Heart right ventricle (tissue), 16 donors: ENCODE results near the gene MAP2K5. TPM values are rescaled to one million over a fixed set of nuclear protein-coding genes. Genes with fewer than 3 reads are reported as not detected.

ENCODE experiments used
- ATAC-seq, 8 donors: fragments of 200-7000 bp; cut with Tn5 transposase; one replicate each; pipeline ENCODE4 v1.9.1; 2020; ENCODE audit warnings: mild to moderate bottlenecking in 8 of 8, moderate library complexity in 8 of 8, moderate number of reproducible peaks in 1 of 8
- DNase-seq, 2 donors: peaks; one replicate each; pipeline ENCODE4 v3.0.0-alpha.2; 2020
- H3K27ac ChIP-seq, 10 donors: fragments of 200-600 bp; sonication (generic) in 2 of 10; one replicate each; pipeline versions ENCODE4 v1.5.0 to v1.8.0; 2020 to 2022; ENCODE audit warnings: mild to moderate bottlenecking in 3 of 10
- H3K27me3 ChIP-seq, 7 donors: fragments of 200-600 bp; one replicate each; pipeline ENCODE4 v1.8.0; 2021 to 2022; ENCODE audit warnings: mild to moderate bottlenecking in 2 of 7
- H3K36me3 ChIP-seq, 9 donors: fragments of 200-600 bp; sonication (generic) in 1 of 9; one replicate each; pipeline versions ENCODE4 v1.5.0 to v1.8.0; 2020 to 2022; ENCODE audit warnings: mild to moderate bottlenecking in 2 of 9
- H3K4me1 ChIP-seq, 9 donors: fragments of 200-600 bp; sonication (generic) in 1 of 9; one replicate each; pipeline versions ENCODE4 v1.5.0 to v1.8.0; 2020 to 2022; ENCODE audit warnings: mild to moderate bottlenecking in 4 of 9
- H3K4me3 ChIP-seq, 10 donors: fragments of 200-600 bp; sonication (generic) in 2 of 10; one replicate each; pipeline versions ENCODE4 v1.5.0 to v1.8.0; 2020 to 2022; ENCODE audit warnings: mild to moderate bottlenecking in 7 of 10, moderate library complexity in 2 of 10
- H3K9me3 ChIP-seq, 11 donors: fragments of 200-600 bp in 10 of 11; sonication (generic) in 2 of 11; one replicate each; pipeline versions ENCODE4 v1.5.0 to v1.8.0; 2013 to 2022; ENCODE audit warnings: mild to moderate bottlenecking in 2 of 11, control low read depth in 1 of 11, moderate library complexity in 1 of 11
- CTCF ChIP-seq, 9 donors: fragments of 200-600 bp; sonication (generic) in 2 of 9; IDR thresholded peaks; one replicate each; pipeline versions ENCODE4 v1.5.0 to v1.8.0; 2021 to 2022; ENCODE audit warnings: antibody characterized with exemption in 9 of 9, mild to moderate bottlenecking in 5 of 9, moderate library complexity in 1 of 9
- WGBS, 2 donors: extraction: QIAGEN DNeasy Blood & Tissue Kit; methylation state at CpG; one replicate each; pipeline ENCODE4 v1.1.7; 2013; ENCODE audit warnings: inconsistent platforms in 1 of 2; 5-methylcytosine and 5-hydroxymethylcytosine counted together
- intact Hi-C, 10 donors: fragments of 100-400 bp; cut with DNase I; formaldehyde crosslinking; loops; one replicate each; pipeline versions ENCODE4 v1.11.1 to v1.14.2; 2022
- polyA plus RNA-seq, 2 donors: library from polyadenylated mRNA; stranded (reverse); fragments of 200-250 nt; gene quantifications; one replicate each; pipeline ENCODE4 v1.2.3, GENCODE V29; 2013
- total RNA-seq, 10 donors: library from RNA; stranded (reverse); fragmentation: NEBNext Ultra II Directional in 3 of 10; extraction: Animal tissue kit (Norgen Biotek cat#: 25700) in 3 of 10; gene quantifications; one replicate each; pipeline versions ENCODE4 v1.2.1 to v1.2.4, GENCODE V29; 2021 to 2023
- donor health status: Arrhythmogenic right ventricular cardiomyopathy.
- donor health status: ischemic (EF 13 %, LVEDD 7.1; RV severe dilation, severe dysfunction).
- donor health status: healthy with polysubstance abuse.
- donor health status: DM: no; HTN: yes; CAD: no.
- donor health status: DM: no; HTN: no; CAD: no.
- donor health status: ischemic (EF 25% LVEDD 6.9; RV normal size, moderate dysfunction).
- donor health status: ischemic (EF 25% LVEDD 5.7; RV mildly dilated, moderate dysfunction).
- donor health status: healthy.
- donor health status: DM: yes; HTN: yes; CAD: no.
- donor health status: Ischemic cardiomyopathy.
- donor health status: ischemic (EF 35%, LVEDD 5.7; RV mildly dilated, moderate dysfunction).
- donor health status: nonischemic (EF 11% LVEDD 7.7; RV severe dilation, severe dysfunction).
- donor health status: DM: yes; HTN: yes; CAD: no.
- donor health status: PGD.
- donor health status: ischemic (EF 29% LVEDD 5.4; RV normal size, mild dysfunction).
- donor health status: nonischemic (EF 23%, LVEDD 6.1; RV moderate dilation, normal function).

Gene MAP2K5
- total and polyA plus RNA-seq, 12 donors, result 7.7 to 34.3 (median 21.0) TPM

DNA sequence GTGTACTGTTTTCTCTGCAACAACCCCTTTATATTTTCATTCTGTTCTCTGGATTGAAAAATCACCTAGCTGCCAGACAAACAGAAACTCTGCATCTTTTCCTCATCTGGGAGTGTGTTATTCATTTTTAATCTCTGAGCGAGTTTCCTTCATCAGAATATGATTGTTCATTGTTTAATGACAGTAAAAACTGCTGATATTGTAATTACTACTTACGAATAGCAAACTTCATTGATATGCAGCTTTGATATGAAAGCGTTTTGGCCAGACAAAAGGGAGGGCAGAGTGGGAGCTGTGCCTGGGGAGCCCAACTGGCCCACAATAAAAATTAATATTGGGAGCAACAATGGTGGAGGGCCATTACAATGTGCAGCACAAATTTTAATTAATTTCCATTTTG lies 150.1 kb downstream of the MAP2K5 start:
- Histone ChIP-seq H3K9me3 (no peaks in the 10 kb centered on the region), H3K4me3 (no peak overlapping the region), H3K36me3 (peaks cover 0 to 10% (median 0%) of the 10 kb centered on the region in 9 donors), H3K4me1 (no peaks in the 10 kb centered on the region), H3K27ac (no peak overlapping the region), H3K27me3 (no peaks in the 10 kb centered on the region)
- ATAC-seq (no peak), DNase-seq (no peak)
- WGBS, 2 donors, result 91 to 93% methylated on average over 3 of the region's 3 CpGs
- intact Hi-C loops, result no loop called here
- TF ChIP-seq CTCF (IDR thresholded peaks at IDR 0.05), result no peak

- Histone ChIP-seq H3K27ac (no peak overlapping the region), H3K36me3 (peaks cover 0 to 17% (median 5%) of the 10 kb centered on the region in 9 donors), H3K27me3 (no peaks in the 10 kb centered on the region), H3K4me3 (no peak overlapping the region), H3K4me1 (no peaks in the 10 kb centered on the region), H3K9me3 (peaks cover 0 to 4% (median 0%) of the 10 kb centered on the region in 11 donors)
- TF ChIP-seq CTCF (IDR thresholded peaks at IDR 0.05), result no peak
- WGBS, 2 donors, result 97 to 98% methylated on average over 1 of the region's 1 CpG
- DNase-seq, result no peak
- ATAC-seq, result no peak
- intact Hi-C loops, result no loop called here
Observed at GRCh38 chr15:67696087-67696486, 153.6 kb downstream of the MAP2K5 start.

DNA sequence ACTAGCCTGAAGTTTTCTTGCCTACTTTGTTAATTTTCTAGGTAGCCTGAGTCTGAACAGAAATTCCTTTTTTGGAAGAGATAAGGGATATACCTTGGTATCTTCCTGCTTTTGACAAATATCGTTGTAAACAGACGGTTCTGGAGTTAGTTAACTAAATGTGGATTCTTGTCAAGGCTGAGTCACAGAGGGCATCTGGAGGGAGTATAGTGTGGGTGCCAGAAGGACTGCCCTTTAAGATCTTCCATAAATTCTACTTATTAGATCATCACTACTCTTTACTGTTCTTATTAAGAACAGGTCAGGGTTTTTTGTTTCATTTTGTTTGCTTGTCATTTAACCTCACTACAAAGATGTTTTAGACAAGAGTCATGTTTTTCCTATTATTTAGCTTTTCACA lies 157.5 kb downstream of the MAP2K5 start:
- ATAC-seq, result no peak
- intact Hi-C loops, result no loop called here
- no peak for TF ChIP-seq CTCF (IDR thresholded peaks at IDR 0.05)
- no peak overlapping the region for H3K27ac ChIP-seq
- no peak for DNase-seq
- WGBS, 2 donors, result 88 to 94% methylated on average over 2 of the region's 2 CpGs
- H3K27me3 ChIP-seq, result no peaks in the 10 kb centered on the region
- H3K4me3 ChIP-seq, result no peak overlapping the region
- no peaks in the 10 kb centered on the region for H3K4me1 ChIP-seq
- H3K9me3 ChIP-seq, result peaks cover 0 to 4% (median 0%) of the 10 kb centered on the region in 11 donors
- peaks cover 0 to 34% (median 15%) of the 10 kb centered on the region in 9 donors for H3K36me3 ChIP-seq

DNA sequence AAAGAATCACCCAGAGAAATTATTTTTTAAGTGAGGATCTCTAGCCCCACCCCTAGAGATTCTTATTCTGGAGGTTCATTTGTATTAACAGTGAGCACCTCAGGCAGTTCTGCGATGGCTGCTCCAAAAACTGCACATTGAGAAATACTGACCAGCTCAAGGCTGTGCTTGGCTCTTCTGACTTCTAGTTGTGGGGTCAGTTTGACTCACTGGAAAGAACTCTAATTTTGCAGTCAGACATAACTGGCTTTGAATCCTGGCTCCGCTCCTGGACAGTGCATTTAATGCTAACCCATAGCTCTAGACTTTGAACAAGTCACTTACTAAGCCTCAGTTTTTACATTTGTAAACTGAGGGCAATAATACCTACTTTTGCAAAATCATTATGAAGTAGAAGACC lies 159.2 kb downstream of the MAP2K5 start:
- Histone ChIP-seq H3K36me3 (peaks cover 0 to 39% (median 19%) of the 10 kb centered on the region in 9 donors), H3K4me3 (no peak overlapping the region), H3K27ac (no peak overlapping the region), H3K27me3 (no peaks in the 10 kb centered on the region), H3K4me1 (no peaks in the 10 kb centered on the region), H3K9me3 (peaks cover 0 to 4% (median 0%) of the 10 kb centered on the region in 11 donors)
- no peak for TF ChIP-seq CTCF (IDR thresholded peaks at IDR 0.05)
- WGBS, 2 donors, result 93 to 96% methylated on average over 2 of the region's 2 CpGs
- no peak for DNase-seq
- intact Hi-C loops, result no loop called here
- no peak for ATAC-seq
